ENCODE results near the gene SPARC. TPM values are rescaled to one million over a fixed set of nuclear protein-coding genes. Genes with fewer than 3 reads are reported as not detected.

SPARC gene
- polyA plus RNA-seq, 1 of the 3 experiments (the other 2 are of a cell fraction): 1,115 TPM

DNA sequence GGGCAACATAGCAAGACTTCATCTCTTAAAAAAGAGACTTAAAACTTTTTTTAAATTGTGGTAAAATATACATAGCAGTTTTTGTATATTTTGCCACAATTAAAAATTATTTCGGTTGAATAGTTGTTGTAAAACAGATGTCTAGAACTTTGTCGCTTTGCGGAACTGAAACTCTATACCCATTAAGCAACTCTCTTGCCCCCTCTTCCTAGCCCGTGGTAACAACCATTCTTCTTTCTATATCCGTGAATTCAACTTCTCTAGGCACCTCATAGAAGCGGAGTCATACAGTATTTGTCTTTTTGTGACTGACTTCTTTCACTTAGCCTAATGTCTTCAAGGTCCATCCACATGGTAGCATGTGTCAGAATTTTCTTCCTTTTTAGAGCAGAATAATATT, 43.3 kb downstream of the SPARC start:
- no peaks in the 10 kb centered on the region for H3K9me3 ChIP-seq
- H4K20me1 ChIP-seq (ENCODE audit: insufficient read depth): no peaks in the 10 kb centered on the region
- peaks cover 9% of the 10 kb centered on the region; the same call in 1 of the 2 replicates for H3K27me3 ChIP-seq (ENCODE audit: insufficient read depth)
- H3K4me3 ChIP-seq (ENCODE audit: low read depth in 2 of 2, low read length in 1 of 2): no peak overlapping the region
- H3K9ac ChIP-seq: no peak overlapping the region
- H3K4me2 ChIP-seq: no peak overlapping the region
- WGBS (ENCODE audit: low lambda C conversion rate): 56% methylated on average over 6 of the region's 6 CpGs
- DNase-seq: no peak
- ChIA-PET POLR2A (no interaction called here), CTCF (interaction anchor here (0.6 to 2.0 kb wide), 4 partner anchors 9 to 196 kb away, joined by 3 to 11 read pairs (median 4); partner anchors contain the start of gene SLC36A1)
- H2AFZ ChIP-seq (ENCODE audit: low read depth): no peak overlapping the region
- H3K9me2 ChIP-seq: no peaks in the 10 kb centered on the region
- TF ChIP-seq PBX3 (IDR thresholded peaks at IDR 0.05) (no peak), RAD21 (IDR thresholded peaks at IDR 0.05; ENCODE audit: low read length) (no peak), SMC3 (IDR thresholded peaks at IDR 0.05; ENCODE audit: low read depth, low read length) (no peak), NRF1 (IDR thresholded peaks at IDR 0.05; ENCODE audit: low read depth, low read length) (no peak), TCF12 (IDR thresholded peaks at IDR 0.05) (no peak), FOSL2 (IDR thresholded peaks at IDR 0.05; ENCODE audit: borderline replicate concordance, low read depth) (no peak), JUND (IDR thresholded peaks at IDR 0.05) (no peak)
- TF ChIP-seq, protein P1, sequence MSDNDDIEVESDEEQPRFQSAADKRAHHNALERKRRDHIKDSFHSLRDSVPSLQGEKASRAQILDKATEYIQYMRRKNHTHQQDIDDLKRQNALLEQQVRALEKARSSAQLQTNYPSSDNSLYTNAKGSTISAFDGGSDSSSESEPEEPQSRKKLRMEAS (IDR thresholded peaks at IDR 0.05; ENCODE audit: low read depth): no peak
- no peaks in the 10 kb centered on the region for H3K79me2 ChIP-seq (ENCODE audit: insufficient read depth)
- no peaks in the 10 kb centered on the region for H3F3A ChIP-seq (replicated peaks; ENCODE audit: insufficient read depth)
- no peaks in the 10 kb centered on the region for H3K4me1 ChIP-seq (ENCODE audit: control insufficient read depth in 1 of 2, insufficient read depth in 2 of 2, low read depth in 1 of 2, low read length in 1 of 2)
- no peak overlapping the region for H3K27ac ChIP-seq (ENCODE audit: low read depth in 2 of 2, low read length in 1 of 2)
- no peaks in the 10 kb centered on the region for H3K36me3 ChIP-seq (replicated peaks in 1 of 2; ENCODE audit: control insufficient read depth in 1 of 2, insufficient read depth in 2 of 2, low read length in 1 of 2)

- Histone ChIP-seq H4K20me1 (ENCODE audit: insufficient read depth) (no peaks in the 10 kb centered on the region), H3K4me2 (no peak overlapping the region), H3F3A (replicated peaks; ENCODE audit: insufficient read depth) (no peaks in the 10 kb centered on the region), H3K9me3 (no peaks in the 10 kb centered on the region), H3K9ac (no peak overlapping the region), H3K27me3 (ENCODE audit: insufficient read depth) (peaks cover 14% of the 10 kb centered on the region; the same call in 1 of the 2 replicates), H3K4me1 (ENCODE audit: control insufficient read depth in 1 of 2, insufficient read depth in 2 of 2, low read depth in 1 of 2, low read length in 1 of 2) (no peaks in the 10 kb centered on the region), H3K4me3 (ENCODE audit: low read depth in 2 of 2, low read length in 1 of 2) (no peak overlapping the region), H3K27ac (ENCODE audit: low read depth in 2 of 2, low read length in 1 of 2) (no peak overlapping the region), H3K79me2 (ENCODE audit: insufficient read depth) (no peaks in the 10 kb centered on the region), H2AFZ (ENCODE audit: low read depth) (no peak overlapping the region), H3K9me2 (no peaks in the 10 kb centered on the region), H3K36me3 (replicated peaks in 1 of 2; ENCODE audit: control insufficient read depth in 1 of 2, insufficient read depth in 2 of 2, low read length in 1 of 2) (no peaks in the 10 kb centered on the region)
- 26% methylated on average over 3 of the region's 3 CpGs for WGBS (ENCODE audit: low lambda C conversion rate)
- ChIA-PET CTCF (interaction anchor here (0.9 to 1.3 kb wide), 2 partner anchors 9 to 195 kb away, joined by 3 to 4 read pairs; partner anchors contain the start of gene SLC36A1), POLR2A (no interaction called here)
- no peak for DNase-seq
- no peak for TF ChIP-seq USF2 (IDR thresholded peaks at IDR 0.05; ENCODE audit: borderline replicate concordance, low read depth, low read length)
- TF ChIP-seq, protein P2, sequence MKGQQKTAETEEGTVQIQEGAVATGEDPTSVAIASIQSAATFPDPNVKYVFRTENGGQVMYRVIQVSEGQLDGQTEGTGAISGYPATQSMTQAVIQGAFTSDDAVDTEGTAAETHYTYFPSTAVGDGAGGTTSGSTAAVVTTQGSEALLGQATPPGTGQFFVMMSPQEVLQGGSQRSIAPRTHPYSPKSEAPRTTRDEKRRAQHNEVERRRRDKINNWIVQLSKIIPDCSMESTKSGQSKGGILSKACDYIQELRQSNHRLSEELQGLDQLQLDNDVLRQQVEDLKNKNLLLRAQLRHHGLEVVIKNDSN (IDR thresholded peaks at IDR 0.05; ENCODE audit: borderline replicate concordance, low read depth): no peak
- TF ChIP-seq, protein P3, sequence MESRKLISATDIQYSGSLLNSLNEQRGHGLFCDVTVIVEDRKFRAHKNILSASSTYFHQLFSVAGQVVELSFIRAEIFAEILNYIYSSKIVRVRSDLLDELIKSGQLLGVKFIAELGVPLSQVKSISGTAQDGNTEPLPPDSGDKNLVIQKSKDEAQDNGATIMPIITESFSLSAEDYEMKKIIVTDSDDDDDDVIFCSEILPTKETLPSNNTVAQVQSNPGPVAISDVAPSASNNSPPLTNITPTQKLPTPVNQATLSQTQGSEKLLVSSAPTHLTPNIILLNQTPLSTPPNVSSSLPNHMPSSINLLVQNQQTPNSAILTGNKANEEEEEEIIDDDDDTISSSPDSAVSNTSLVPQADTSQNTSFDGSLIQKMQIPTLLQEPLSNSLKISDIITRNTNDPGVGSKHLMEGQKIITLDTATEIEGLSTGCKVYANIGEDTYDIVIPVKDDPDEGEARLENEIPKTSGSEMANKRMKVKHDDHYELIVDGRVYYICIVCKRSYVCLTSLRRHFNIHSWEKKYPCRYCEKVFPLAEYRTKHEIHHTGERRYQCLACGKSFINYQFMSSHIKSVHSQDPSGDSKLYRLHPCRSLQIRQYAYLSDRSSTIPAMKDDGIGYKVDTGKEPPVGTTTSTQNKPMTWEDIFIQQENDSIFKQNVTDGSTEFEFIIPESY (IDR thresholded peaks at IDR 0.05; ENCODE audit: borderline replicate concordance, low read depth): no peak
- TF ChIP-seq, protein P1 (IDR thresholded peaks at IDR 0.05; ENCODE audit: low read depth): no peak
Observed at GRCh38 chr5:151642472-151643140, 44.1 kb downstream of the SPARC start.
